ENCODE data around the gene STARD3. TPM values are rescaled to one million over a fixed set of nuclear protein-coding genes. Genes with fewer than 3 reads are reported as not detected.
A peak's percentile ranks its signal among the peaks of the same experiment; 100 is the strongest.

Gene STARD3
- total and polyA plus RNA-seq, 10 donors, result 59.5 to 166 (median 100) TPM

GRCh38 chr17:39671651-39672521 lies 34.9 kb downstream of the STARD3 start:
- no peak overlapping the region for H3K27ac ChIP-seq

GRCh38 chr17:39672522-39673334 lies 35.8 kb downstream of the STARD3 start:
- Histone ChIP-seq H3K4me3 (no peak overlapping the region), H3K27me3 (replicated peaks in 1 of 7) (peaks cover 4 to 47% (median 35%) of the 10 kb centered on the region in 7 donors), H3K9me3 (no peaks in the 10 kb centered on the region), H3K27ac (no peak overlapping the region), H3K36me3 (peaks cover 0 to under 1% (median 0%) of the 10 kb centered on the region in 6 donors), H3K4me1 (peaks cover 10 to 68% (median 49%) of the 10 kb centered on the region in 6 donors)
- DNase-seq, result peak; percentile 52
- 82 to 90% (median 84%) methylated on average over 14 to 15 of the region's 15 CpGs for WGBS, 5 donors
- intact Hi-C loops (cut with DNase I; ENCODE audit: low total_unique reads), result no loop called here
- TF ChIP-seq CTCF (IDR thresholded peaks at IDR 0.05 in 8 of 11, conservative IDR thresholded peaks at IDR 0.05 in 3 of 11) (no peak), POLR2AphosphoS5 (IDR thresholded peaks at IDR 0.05) (no peak), POLR2A (IDR thresholded peaks at IDR 0.05) (no peak)

More at GRCh38 chr17:39671651-39672521, 34.9 kb downstream of the STARD3 start:
- intact Hi-C loops (cut with DNase I; ENCODE audit: low total_unique reads), result no loop called here
- TF ChIP-seq POLR2AphosphoS5 (IDR thresholded peaks at IDR 0.05) (peak in 2 of 3 donors; percentile 25 to 57), CTCF (IDR thresholded peaks at IDR 0.05 in 8 of 11, conservative IDR thresholded peaks at IDR 0.05 in 3 of 11) (peak in 6 of 11 experiments; percentile 34 to 48 (median 40)), POLR2A (IDR thresholded peaks at IDR 0.05) (no peak)
- Histone ChIP-seq H3K4me3 (no peak overlapping the region), H3K9me3 (no peaks in the 10 kb centered on the region), H3K36me3 (no peaks in the 10 kb centered on the region), H3K27me3 (replicated peaks in 1 of 7) (peaks cover 4 to 56% (median 43%) of the 10 kb centered on the region in 7 donors), H3K4me1 (peaks cover 6 to 68% (median 48%) of the 10 kb centered on the region in 6 donors)
- 51 to 58% (median 53%) methylated on average over 17 to 19 of the region's 19 CpGs for WGBS, 5 donors
- peak; percentile 72 for DNase-seq

- no peak overlapping the region for H3K4me3 ChIP-seq
- intact Hi-C loops (cut with DNase I; ENCODE audit: low total_unique reads), result no loop called here
- no peak overlapping the region for H3K27ac ChIP-seq
- TF ChIP-seq CTCF (IDR thresholded peaks at IDR 0.05 in 8 of 11, conservative IDR thresholded peaks at IDR 0.05 in 3 of 11) (no peak), POLR2A (IDR thresholded peaks at IDR 0.05) (no peak), POLR2AphosphoS5 (IDR thresholded peaks at IDR 0.05) (no peak)
- peaks cover 10 to 68% (median 48%) of the 10 kb centered on the region in 6 donors for H3K4me1 ChIP-seq
- peak; percentile 68 for DNase-seq
- H3K27me3 ChIP-seq (replicated peaks in 1 of 7), result peaks cover 4 to 39% (median 27%) of the 10 kb centered on the region in 7 donors
- H3K36me3 ChIP-seq, result peaks cover 0 to 5% (median 0%) of the 10 kb centered on the region in 6 donors
- H3K9me3 ChIP-seq, result no peaks in the 10 kb centered on the region
- WGBS, 5 donors, result 79 to 88% (median 81%) methylated on average over 13 of the region's 13 CpGs
These were observed 36.6 kb downstream of the STARD3 start for GRCh38 chr17:39673335-39674081.

Data from spleen (tissue), 11 donors.